Stimulated activated CD4-positive, alpha-beta T cell treated with anti-CD3 and anti-CD28 coated beads, Interleukin-4, amount 100 ng/mL, for 48 hours (primary cell): ENCODE results near the gene ATXN1.

Experiments
- DNase-seq, 2 donors: peaks; one replicate each; pipeline ENCODE4 v3.0.0-alpha.2; 2020; ENCODE audit warnings: low read depth in 2 of 2

ATXN1 gene

DNA sequence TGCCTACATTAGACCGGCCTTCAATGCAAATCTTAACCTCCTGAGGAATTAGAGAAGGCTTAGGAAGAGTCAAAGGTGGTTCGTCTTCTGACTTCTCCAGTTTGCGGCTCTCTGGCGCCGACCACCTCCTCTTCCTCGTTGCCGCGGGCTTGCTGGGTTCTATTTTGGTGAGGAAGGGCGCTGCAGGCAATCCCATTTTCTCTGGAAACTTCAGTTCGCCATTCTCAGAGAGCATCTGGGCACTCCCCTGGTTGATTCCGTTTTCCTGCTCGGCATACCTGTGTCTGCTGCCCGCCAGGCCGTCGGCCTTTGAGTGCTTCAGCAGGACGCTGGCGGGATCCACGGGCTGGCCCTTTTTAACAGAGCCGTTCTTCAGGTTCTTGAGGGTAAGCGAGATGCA lies 454.9 kb downstream of the ATXN1 start:
- no peak for DNase-seq

DNA sequence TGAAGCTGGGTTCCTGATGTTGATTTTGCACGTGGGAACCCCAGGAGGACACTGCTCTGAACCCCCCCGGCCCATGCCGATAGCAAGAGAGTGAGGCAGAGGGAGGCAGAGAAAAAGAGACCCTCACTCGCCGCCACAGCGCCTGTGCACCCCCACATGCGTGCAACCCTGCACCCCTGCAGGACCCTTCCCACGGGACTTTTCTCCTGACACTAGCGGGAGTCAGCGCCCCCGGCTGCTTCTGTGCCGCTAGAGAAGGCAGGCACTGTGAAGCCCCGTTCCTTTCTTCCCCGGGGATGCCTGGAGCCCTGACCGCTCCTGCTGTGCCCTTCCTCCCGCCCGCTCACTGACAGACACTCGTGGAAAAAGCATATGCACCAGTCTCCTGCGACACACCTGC lies 455.5 kb downstream of the ATXN1 start:
- no peak for DNase-seq

GRCh38 chr6:16305246-16305725 lies 456.0 kb downstream of the ATXN1 start:
- no peak for DNase-seq

DNA sequence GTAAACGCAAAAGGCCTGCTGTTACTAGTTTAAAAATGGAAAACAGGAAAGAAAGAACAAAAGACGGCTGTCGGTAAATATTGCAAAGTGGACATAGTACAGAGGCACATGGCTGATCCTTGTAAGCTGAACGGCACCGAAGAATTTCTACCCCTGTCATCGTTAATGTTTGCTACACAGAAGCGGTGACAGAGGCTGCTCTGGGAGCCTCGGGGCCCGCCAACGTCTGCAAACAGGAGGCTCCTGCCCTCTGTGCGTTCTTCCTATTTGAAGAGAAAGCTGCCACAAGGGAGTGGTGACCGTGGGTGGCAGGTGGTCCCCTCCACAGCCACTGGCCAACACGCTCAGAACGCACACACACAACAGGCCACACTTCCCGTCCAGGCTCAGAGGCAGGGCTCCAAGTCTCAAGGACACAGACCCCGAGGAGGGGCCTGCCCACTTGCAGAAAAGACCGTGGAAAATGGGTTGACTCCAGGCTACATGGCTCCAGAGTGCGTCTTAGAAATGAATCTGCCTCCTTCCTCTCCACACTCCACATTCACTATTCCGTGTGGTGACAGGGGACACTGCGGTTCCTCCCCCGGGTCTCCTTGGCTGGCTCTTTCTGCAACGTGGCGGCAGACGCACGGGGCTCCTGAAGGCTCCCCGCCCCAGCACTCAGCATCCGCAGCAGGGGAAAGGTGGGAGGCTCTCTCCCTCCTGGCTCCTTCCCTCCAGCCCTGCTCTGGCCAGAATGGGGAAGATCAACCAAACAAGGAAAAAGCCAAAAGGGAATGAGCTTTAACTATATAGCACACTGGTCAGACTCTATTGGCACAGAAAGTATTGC lies 458.3 kb downstream of the ATXN1 start:
- no peak for DNase-seq

DNA sequence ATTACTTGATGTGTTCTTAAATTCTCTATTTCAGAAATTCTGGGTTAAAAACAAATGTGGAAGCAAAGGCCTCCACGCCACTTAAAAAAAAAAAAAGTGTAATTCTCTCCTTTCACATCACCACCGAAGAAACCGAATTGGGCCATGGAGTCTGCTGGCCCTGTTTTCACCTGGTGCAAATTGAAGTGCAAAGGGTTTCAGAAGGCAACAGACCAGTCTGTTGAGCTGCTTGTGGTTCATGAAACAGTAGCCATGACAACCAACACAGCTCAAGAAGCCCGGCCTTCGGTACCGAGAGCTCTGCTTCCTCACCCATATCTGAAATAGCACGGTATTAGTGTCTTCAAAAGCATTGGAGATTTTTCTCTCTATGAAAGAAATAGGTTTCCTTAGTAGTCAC lies 459.7 kb downstream of the ATXN1 start:
- DNase-seq = no peak

DNA sequence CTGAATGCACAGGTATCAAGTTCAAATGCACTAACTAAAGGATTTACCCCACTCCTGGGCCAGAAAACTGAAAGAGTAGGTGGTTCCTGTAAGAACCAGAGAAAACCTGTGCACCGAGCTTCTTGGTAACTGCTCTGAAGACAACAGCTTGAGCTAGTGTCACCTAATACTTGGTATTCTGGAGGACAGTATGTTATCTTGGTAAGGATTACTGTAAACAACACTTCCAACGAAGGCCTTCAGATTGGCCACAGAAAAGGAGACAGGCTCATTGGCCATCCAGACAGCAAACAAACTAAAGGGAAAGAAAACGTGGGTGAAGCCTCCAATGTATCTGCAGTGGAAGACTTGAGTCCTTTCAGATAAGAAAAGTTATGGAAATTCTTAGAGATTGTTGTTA lies 461.4 kb downstream of the ATXN1 start:
- DNase-seq = no peak

DNA sequence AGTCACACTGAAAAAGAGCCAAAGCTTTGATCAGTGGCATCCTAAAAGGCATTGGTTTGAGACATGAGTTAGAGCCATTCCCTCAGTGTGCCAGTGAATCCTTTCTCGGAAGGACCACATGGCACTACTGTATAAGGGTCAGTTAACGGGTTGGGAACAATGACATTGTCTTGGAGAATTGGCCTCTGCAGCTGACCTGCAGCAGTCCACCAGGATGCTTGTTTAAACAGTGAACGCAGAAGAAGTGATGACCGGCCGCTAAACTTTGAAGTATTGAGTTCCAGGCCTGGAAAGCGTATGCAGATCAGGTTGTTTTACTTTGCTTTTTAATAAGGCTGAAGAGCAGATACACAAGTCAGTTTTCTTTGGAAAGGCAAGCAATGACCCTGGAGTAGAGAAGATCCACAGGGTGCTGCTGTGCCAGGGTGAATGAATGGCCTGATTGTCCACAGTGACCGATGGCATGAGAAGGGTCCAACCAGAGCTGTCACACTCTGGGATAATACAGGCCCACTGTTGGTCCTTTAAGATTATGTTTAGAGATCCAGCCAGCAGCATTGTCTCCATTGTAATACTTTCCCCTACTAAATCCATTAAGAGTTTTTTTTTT lies 465.1 kb downstream of the ATXN1 start:
- DNase-seq = no peak

DNA sequence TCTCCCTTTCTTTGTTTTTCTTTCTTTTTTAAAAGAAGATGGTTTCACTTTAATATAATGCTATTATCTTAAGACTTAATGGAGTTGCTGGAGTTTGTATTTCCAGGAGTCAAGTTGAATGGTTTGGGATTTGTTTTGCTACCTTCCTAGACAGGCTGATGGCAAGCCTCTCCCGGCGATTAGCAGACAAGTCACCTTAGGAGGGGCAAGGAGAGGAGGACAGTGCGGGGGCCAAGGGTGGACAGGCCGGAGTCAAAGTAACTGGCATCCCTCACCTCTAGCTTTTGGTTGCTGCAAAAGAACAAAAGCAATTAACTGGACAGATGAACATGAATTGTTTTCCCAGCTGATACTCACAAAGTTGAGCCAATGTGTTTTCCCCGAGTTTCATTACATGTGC lies 465.8 kb downstream of the ATXN1 start:
- no peak for DNase-seq

GRCh38 chr6:16295060-16295459 lies 466.2 kb downstream of the ATXN1 start:
- no peak for DNase-seq

DNA sequence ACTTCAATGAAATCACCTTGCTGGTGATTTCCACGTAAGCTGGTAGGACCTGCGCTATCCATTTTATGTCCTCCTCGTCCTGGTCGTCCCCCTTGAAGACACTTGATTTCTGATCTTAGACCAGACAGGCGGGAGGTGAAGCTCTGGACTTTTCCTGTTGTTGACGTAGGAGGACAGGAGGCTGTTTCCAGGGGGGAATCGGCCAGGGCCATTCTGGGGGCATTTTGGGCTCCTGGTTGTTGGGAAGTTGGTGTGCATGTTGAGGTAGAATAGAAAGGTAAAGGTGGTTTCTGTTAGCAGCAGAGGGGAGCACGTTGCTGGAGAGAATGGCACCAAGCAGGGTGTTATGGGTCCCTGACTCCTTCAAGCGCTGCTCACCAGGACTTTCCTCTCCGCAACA lies 466.9 kb downstream of the ATXN1 start:
- no peak for DNase-seq

DNA sequence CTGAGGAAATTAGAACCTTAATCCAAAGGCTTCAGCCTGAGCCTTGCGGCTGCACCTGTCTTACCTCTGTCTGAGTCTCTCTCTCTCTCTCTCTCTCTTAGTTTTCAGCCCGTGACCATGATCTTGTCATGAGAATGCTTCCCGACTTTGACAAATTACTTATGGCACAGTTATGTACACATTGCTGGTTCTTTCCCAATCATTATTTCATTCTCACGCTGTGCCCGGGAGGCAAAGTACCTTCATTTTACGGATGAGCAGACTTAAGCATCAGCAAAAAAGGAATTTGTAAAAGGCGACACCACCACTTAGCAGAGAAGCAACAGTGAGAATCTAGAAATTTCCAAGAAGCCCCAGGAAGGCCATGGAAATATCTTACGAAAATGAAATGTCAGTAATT lies 468.3 kb downstream of the ATXN1 start:
- no peak for DNase-seq

- DNase-seq = no peak
Measured at GRCh38 chr6:16292432-16292831, 468.8 kb downstream of the ATXN1 start.

DNA sequence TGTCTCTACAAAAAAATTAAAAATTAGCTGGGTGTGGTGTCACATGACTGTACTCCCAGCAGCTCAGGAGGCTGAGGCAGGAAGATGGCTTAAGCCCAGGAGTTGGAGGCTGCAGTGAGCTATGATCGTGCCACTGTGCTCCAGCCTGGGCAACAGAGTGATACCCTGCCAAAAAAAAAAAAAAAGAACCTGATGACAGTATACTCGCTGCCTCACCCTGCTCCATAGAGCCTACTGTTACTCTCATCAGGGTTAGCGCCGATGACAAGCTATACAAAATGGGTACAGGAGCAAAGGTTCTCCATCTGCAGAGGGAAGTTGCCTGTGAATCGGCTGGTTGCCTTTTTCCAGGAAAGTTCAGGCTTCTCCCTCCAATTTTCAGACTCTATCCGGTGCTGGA lies 469.5 kb downstream of the ATXN1 start:
- no peak for DNase-seq

DNA sequence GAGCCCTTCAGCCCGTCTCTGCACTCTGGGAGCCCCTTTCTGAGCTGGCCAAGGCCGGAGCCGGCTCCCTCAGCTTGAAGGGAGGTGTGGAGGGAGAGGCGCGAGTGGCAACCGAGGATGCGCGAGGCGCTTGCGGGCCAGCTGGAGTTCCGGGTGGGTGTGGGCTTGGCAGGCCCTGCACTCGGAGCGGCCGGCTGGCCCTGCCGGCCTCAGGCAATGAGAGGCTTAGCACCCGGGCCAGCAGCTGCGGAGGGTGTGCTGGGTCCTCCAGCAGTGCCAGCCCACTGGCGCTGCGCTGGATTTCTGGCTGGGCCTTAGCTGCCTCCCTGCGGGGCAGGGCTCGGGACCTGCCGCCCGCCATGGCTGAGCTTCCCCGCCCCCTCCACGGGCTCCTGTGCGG lies 473.1 kb downstream of the ATXN1 start:
- no peak for DNase-seq

GRCh38 chr6:16286151-16286522 lies 475.1 kb downstream of the ATXN1 start:
- peak; percentile 15 to 22 for DNase-seq

DNA sequence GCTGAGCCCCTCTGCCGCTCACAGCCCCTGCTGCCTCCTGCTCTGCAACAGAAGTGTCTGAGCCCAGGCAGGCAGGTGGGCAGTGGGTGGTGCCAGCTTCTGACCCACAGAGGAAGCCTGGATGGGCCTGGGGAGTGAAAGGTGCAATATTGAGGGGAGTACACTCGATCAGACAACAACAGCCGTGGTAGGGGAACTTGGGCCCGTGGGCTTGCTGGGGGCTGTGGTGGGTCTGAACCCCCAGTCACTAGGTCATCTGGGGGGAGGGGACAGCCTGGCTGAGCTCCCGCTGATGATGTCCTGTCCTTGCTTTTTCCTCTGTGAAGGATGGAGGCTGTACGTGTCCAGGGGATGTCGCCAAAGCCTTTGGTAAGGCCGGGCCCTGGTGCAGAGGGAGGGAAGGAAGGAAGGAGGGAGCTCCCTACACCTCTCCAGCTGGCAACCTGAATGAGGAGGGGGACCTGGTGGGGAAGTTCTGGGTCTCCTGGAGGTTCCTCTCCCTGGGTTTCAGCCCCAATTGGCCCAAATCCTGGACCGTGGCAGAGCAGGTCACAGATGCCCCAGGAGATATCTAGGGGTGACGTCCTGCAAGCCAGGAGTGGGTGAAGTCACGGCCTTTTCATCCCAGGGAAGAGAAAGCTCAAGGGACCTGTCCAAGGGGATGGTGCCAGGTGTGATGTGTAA lies 475.7 kb downstream of the ATXN1 start:
- no peak for DNase-seq

DNA sequence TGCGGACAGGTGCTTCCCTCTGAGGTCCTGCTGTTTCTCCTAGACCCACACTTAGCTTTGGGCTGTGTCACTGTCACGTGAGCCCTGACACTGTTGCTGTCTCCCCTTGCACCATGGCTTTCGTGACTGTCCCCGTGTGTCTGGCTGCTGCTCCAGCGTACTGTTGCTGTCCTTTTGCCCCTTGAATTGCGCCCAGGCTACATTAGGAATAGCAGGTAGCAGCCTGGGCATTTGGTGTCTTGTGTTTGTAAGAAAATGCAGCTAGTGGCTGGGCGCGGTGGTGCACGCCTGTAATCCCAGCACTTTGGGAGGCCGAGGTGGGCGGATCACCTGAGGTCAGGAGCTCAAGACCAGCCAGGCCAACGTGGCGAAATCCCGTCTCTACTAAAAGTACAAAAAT lies 476.8 kb downstream of the ATXN1 start:
- no peak for DNase-seq

- DNase-seq = no peak
Measured at GRCh38 chr6:16282370-16282769, 478.9 kb downstream of the ATXN1 start.

DNA sequence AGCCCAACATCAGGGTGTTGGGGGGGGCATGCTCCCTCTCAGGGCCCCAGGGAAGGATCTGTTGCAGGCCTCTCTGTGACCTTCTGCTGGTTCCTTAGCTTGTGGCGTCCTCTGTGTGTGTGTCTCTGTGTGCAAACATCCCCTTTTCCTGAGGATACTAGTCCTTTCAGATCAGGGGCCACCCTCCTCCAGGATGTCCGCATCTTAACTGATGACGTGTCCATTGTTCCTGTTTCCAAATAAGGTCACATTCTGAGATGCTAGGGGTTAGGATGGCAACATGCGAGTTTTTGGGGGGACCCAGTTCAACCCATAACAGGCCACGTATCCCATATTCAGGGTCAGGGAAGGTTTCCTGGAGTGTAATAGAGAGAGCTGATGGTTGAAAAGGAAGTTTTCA lies 482.0 kb downstream of the ATXN1 start:
- DNase-seq = no peak

DNA sequence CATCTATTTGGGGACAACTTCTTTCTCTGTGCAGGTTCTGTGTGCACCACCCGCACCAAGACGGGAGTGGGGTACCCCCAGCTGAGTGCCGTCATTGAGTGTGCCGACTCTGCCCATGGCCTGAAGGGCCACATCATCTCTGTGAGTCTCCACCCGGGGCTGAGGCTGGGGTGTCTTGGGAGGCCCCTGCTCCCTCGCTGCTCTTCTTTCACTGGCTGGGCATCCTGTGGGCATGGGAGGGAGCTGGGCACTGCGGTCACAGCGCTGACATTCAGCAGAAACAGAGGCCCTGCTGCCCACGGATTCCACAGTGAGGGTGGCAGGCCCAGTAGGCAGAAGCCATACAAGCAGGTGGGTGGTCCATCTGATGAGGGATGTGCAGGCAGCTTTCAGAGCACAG lies 482.5 kb downstream of the ATXN1 start:
- no peak for DNase-seq

DNA sequence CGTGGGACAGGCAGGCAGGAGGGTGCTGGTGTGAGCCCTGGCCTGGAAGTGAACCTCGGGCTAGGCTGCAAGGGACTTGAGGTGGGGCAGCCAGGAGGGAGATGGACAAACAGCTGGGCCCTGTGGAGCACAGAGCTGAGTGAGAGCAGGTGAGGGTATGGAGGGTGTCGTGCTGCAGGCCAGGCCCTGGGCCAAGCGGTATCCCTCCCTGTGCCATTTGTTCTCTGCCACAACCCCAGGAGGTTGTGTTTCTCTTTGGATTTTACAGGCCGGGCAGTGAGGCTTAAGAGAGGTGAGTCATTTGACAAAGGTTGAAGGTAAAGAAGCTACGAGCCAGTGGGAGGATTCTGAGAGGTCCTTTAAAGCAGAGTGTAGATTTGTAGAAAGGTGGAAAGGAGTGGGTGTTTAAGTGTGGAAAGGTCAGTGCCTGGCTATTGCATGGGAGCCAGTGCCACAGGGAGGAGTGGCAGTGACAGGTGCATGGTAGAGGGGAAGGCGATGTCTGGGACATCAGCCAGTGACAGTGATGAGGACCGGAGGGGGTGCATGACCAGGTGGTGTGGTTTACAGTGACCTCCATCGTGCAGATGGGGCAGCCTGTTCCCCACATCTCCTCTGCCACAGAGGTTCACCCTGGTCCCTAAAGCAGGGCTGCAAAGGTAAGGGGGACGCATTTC lies 483.1 kb downstream of the ATXN1 start:
- DNase-seq = no peak
